ENCODE measurements around the gene EEF1AKMT3. TPM values are rescaled to one million over a fixed set of nuclear protein-coding genes. Genes with fewer than 3 reads are reported as not detected.

Gene EEF1AKMT3
- total RNA-seq, 1 experiment from 2014 or later: 5.0 TPM

DNA sequence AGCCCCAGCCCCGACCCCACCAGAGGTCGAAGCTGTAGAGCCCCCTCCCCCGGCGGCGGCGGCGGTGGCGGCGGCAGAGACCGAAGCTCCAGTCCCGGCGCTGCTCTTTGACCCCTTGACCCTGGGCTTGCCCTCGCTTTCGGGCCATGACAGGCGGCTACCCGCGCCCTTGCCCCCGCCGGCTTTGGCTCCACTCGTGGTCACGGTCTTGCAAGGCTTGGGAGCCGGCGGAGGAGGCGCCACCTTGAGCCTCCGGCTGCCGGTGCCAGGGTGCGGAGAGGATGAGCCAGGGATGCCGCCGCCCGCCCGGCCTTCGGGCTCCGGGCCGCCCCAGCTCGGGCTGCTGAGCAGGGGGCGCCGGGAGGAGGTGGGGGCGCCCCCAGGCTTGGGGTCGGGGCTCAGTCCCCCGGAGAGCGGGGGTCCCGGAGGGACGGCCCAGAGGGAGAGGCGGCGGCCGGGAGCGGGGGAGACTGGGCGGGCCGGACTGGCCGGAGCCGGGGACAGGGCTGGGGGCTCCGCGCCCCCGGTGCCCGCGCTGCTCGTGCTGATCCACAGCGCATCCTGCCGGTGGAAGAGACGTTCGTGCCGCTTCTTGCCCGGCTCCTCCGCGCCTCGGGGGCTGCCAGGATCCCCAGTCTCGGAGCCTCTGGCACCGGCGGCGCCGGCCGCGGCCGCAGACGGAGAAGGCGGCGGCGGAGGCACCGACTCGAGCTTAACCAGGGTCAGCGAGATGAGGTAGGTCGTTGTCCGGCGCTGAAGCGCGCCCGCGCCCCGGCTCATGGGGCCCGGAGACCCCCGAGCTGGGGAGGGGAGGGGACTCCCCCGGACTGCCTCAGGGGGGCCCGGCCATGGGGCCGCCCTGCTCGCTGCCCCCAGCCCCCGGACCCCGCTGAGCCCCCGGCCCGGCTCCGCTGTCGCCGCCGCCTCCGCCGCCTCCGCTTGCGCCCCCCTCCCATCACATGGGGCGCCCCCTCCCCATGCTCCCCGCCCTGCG, 34.6 kb upstream of the EEF1AKMT3 start:
- peaks cover 0 to 2% of the 10 kb centered on the region in 2 experiments; a peak in 2 of 4 replicates for H3K36me3 ChIP-seq (ENCODE audit: control insufficient read depth in 1 of 2, insufficient read depth in 2 of 2, low read length in 2 of 2)
- no peaks in the 10 kb centered on the region for H3K9me3 ChIP-seq (ENCODE audit: control insufficient read depth in 1 of 2, insufficient read depth in 1 of 2, low read depth in 1 of 2, low read length in 2 of 2)
- no peaks in the 10 kb centered on the region for H4K20me1 ChIP-seq (ENCODE audit: insufficient read depth)
- intact Hi-C loops (cut with micrococcal nuclease): no loop called here
- POLR2A ChIA-PET: no interaction called here
- no peaks in the 10 kb centered on the region for H3K27me3 ChIP-seq (ENCODE audit: insufficient read depth, low read length)
- H2AFZ ChIP-seq (ENCODE audit: low read depth, low read length, poor library complexity, severe bottlenecking): no peak overlapping the region
- RAD21 ChIA-PET (ENCODE audit: low non-redundant PET in 1 of 2, low total read pairs in 2 of 2, uncharacterized antibody in 2 of 2, unreplicated experiment in 2 of 2): no interaction called here
- BruUV-seq (replicated peaks): no TSS peak
- CTCF ChIA-PET: no interaction called here
- peaks cover 3 to 15% of the 10 kb centered on the region in 2 experiments; a peak in 3 of 4 replicates for H3K4me1 ChIP-seq (ENCODE audit: control insufficient read depth in 1 of 2, insufficient read depth in 2 of 2, low read length in 2 of 2)
- H3K9ac ChIP-seq (ENCODE audit: low read length): no peak overlapping the region
- TF ChIP-seq ZBTB33 (IDR thresholded peaks at IDR 0.05; ENCODE audit: extremely low read depth, insufficient replicate concordance, low read length) (no peak), ZNF274 (IDR thresholded peaks at IDR 0.05; ENCODE audit: low read depth, low read length) (no peak), EGR1 (IDR thresholded peaks at IDR 0.05; ENCODE audit: low read depth) (no peak), POLR2AphosphoS5 (IDR thresholded peaks at IDR 0.05; ENCODE audit: low read depth, low read length) (no peak), YY1 (IDR thresholded peaks at IDR 0.05; ENCODE audit: extremely low read depth, insufficient replicate concordance, low read depth, low read length) (no peak), SP1 (IDR thresholded peaks at IDR 0.05; ENCODE audit: low read depth) (no peak), EZH2phosphoT487 (IDR thresholded peaks at IDR 0.05; ENCODE audit: borderline replicate concordance) (no peak), ELF1 (IDR thresholded peaks at IDR 0.05; ENCODE audit: borderline replicate concordance, low read depth) (no peak), POLR2A (IDR thresholded peaks at IDR 0.05; ENCODE audit: borderline replicate concordance, extremely low read depth, insufficient read depth, insufficient read length) (no peak), CBX3 (IDR thresholded peaks at IDR 0.05; ENCODE audit: low read depth) (no peak), EZH2 (IDR thresholded peaks at IDR 0.05) (no peak), CEBPB (IDR thresholded peaks at IDR 0.05; ENCODE audit: low read depth) (no peak), ATF3 (IDR thresholded peaks at IDR 0.05) (no peak), JUND (IDR thresholded peaks at IDR 0.05) (no peak), MAX (IDR thresholded peaks at IDR 0.05) (no peak), CTCF (IDR thresholded peaks at IDR 0.05 in 2 of 3, conservative IDR thresholded peaks at IDR 0.05 in 1 of 3; ENCODE audit: borderline replicate concordance in 1 of 3, insufficient read depth in 1 of 3, low read depth in 2 of 3, low read length in 2 of 3) (no peak)
- no peak overlapping the region for H3K27ac ChIP-seq (ENCODE audit: low read depth, low read length)
- DNase-seq (ENCODE audit: low read depth, low spot score): no peak
- no peaks in the 10 kb centered on the region for H3K9me2 ChIP-seq (ENCODE audit: insufficient read depth)
- H3K4me3 ChIP-seq (replicated peaks in 1 of 2; ENCODE audit: low read depth in 1 of 2, low read length in 2 of 2): no peak overlapping the region
- H3K4me2 ChIP-seq (ENCODE audit: low read length): no peak overlapping the region
- no peak for ATAC-seq
- no peaks in the 10 kb centered on the region for H3K79me2 ChIP-seq (ENCODE audit: insufficient read depth, low read length)

All from HCT116 (cell line).